HG03159 (cell line): ENCODE data around the gene SPTBN1.

Source experiments
- ATAC-seq: cut with Tn5 transposase; IDR thresholded peaks from one replicate; pipeline ENCODE4 v1.9.1; 2021; ENCODE audit warnings: mild to moderate bottlenecking, moderate library complexity; ENCODE audit not compliant: unreplicated experiment

SPTBN1 gene

GRCh38 chr2:54603796-54604195 lies 147.7 kb downstream of the SPTBN1 start:
- ATAC-seq = no peak

GRCh38 chr2:54604871-54605270 lies 148.7 kb downstream of the SPTBN1 start:
- ATAC-seq = no peak

GRCh38 chr2:54605836-54606235 lies 149.7 kb downstream of the SPTBN1 start:
- ATAC-seq = no peak

GRCh38 chr2:54606393-54606958 lies 150.3 kb downstream of the SPTBN1 start:
- ATAC-seq = no peak

GRCh38 chr2:54608224-54608623 lies 152.1 kb downstream of the SPTBN1 start:
- no peak for ATAC-seq

GRCh38 chr2:54609241-54609640 lies 153.1 kb downstream of the SPTBN1 start:
- ATAC-seq = no peak

GRCh38 chr2:54609647-54610046 lies 153.5 kb downstream of the SPTBN1 start:
- ATAC-seq = no peak

- no peak for ATAC-seq
Observed at GRCh38 chr2:54610700-54611099, 154.6 kb downstream of the SPTBN1 start.

- no peak for ATAC-seq
Observed at GRCh38 chr2:54611830-54612545, 155.9 kb downstream of the SPTBN1 start.

GRCh38 chr2:54613386-54613785 lies 157.3 kb downstream of the SPTBN1 start:
- ATAC-seq = no peak

- no peak for ATAC-seq
Observed at GRCh38 chr2:54613794-54614257, 157.7 kb downstream of the SPTBN1 start.

GRCh38 chr2:54614819-54615218 lies 158.7 kb downstream of the SPTBN1 start:
- ATAC-seq = no peak

GRCh38 chr2:54615832-54616534 lies 159.9 kb downstream of the SPTBN1 start:
- no peak for ATAC-seq

GRCh38 chr2:54617409-54617808 lies 161.3 kb downstream of the SPTBN1 start:
- ATAC-seq = no peak

- ATAC-seq = no peak
Observed at GRCh38 chr2:54618646-54619565, 162.8 kb downstream of the SPTBN1 start.

- no peak for ATAC-seq
Observed at GRCh38 chr2:54619660-54620231, 163.6 kb downstream of the SPTBN1 start.

- no peak for ATAC-seq
Observed at GRCh38 chr2:54620948-54621347, 164.8 kb downstream of the SPTBN1 start.

GRCh38 chr2:54624591-54625071 lies 168.5 kb downstream of the SPTBN1 start:
- ATAC-seq = no peak

GRCh38 chr2:54626131-54626530 lies 170.0 kb downstream of the SPTBN1 start:
- ATAC-seq = no peak

- no peak for ATAC-seq
Observed at GRCh38 chr2:54626884-54627283, 170.8 kb downstream of the SPTBN1 start.
